Activated CD4-positive, alpha-beta T cell treated with anti-CD3 and anti-CD28 coated beads for 36 hours (primary cell): ENCODE results near the gene GRK1. TPM values are rescaled to one million over a fixed set of nuclear protein-coding genes. Genes with fewer than 3 reads are reported as not detected.

Source experiments
- ATAC-seq: fragments of 200-7000 bp; cut with Tn5 transposase; one replicate; pipeline ENCODE4 v1.10.0; 2021; ENCODE audit warnings: mild to moderate bottlenecking, moderate library complexity
- CTCF ChIA-PET: fragments of 350-600 bp; sonication (Branson Sonifier 250); formaldehyde crosslinking; loops from one replicate; lab custom pipeline; 2021; ENCODE audit warnings: antibody characterized with exemption; lab: Charles Lee
- POLR2A ChIA-PET: fragments of 350-600 bp; sonication (Branson Sonifier 250); formaldehyde crosslinking; loops from one replicate; lab custom pipeline; 2021; ENCODE audit warnings: antibody characterized with exemption, inconsistent platforms; lab: Charles Lee
- DNase-seq: peaks from one replicate; pipeline ENCODE4 v3.0.0-alpha.2; 2020
- H3K27ac Mint-ChIP-seq: one replicate; pipeline ENCODE4 v1.8.0; 2021; ENCODE audit warnings: mixed read lengths
- H3K27me3 Mint-ChIP-seq: one replicate; pipeline ENCODE4 v1.8.0; 2021; ENCODE audit warnings: mixed read lengths
- H3K36me3 Mint-ChIP-seq: one replicate; pipeline ENCODE4 v1.8.0; 2021; ENCODE audit warnings: low read depth, mixed read lengths
- H3K4me1 Mint-ChIP-seq: one replicate; pipeline ENCODE4 v1.8.0; 2021; ENCODE audit warnings: mixed read lengths
- H3K4me3 Mint-ChIP-seq: one replicate; pipeline ENCODE4 v1.8.0; 2021; ENCODE audit warnings: mild to moderate bottlenecking, moderate library complexity, mixed read lengths
- H3K9me3 Mint-ChIP-seq: one replicate; pipeline ENCODE4 v1.8.0; 2021; ENCODE audit warnings: low read depth, mixed read lengths
- intact Hi-C, 2 experiments: fragments of 100-400 bp; cut with DNase I in 1 of 2; cut with micrococcal nuclease in 1 of 2; formaldehyde crosslinking; loops; one replicate each; pipeline versions ENCODE4 v1.14.2 to v1.15.1; 2022 to 2024; cut with DNase I, micrococcal nuclease
- total RNA-seq, 2 experiments: library from RNA; stranded (reverse); gene quantifications; one replicate each; pipeline ENCODE4 v1.2.3, GENCODE V29; 2021

Gene GRK1
- total RNA-seq, 2 experiments from 2014 or later, result 0.16 to 0.21 TPM

GRCh38 chr13:113634279-113635047 is 32.6 kb upstream of the GRK1 start:
- Mint-ChIP-seq H3K9me3 (no peaks in the 10 kb centered on the region), H3K27ac (peak overlapping the region; percentile 69), H3K4me3 (no peak overlapping the region), H3K36me3 (peaks cover 78% of the 10 kb centered on the region), H3K4me1 (peaks cover 25% of the 10 kb centered on the region), H3K27me3 (no peaks in the 10 kb centered on the region)
- DNase-seq, result no peak
- ChIA-PET POLR2A (no interaction called here), CTCF (no interaction called here)
- ATAC-seq, result no peak
- intact Hi-C loops, result loop anchor here in 1 of 2 experiments (5.0 kb wide), 1 partner anchor 47 kb away; no protein-coding TSS in a partner anchor

GRCh38 chr13:113635048-113635420 is 32.0 kb upstream of the GRK1 start:
- no peak for DNase-seq
- Mint-ChIP-seq H3K27ac (no peak overlapping the region), H3K27me3 (no peaks in the 10 kb centered on the region), H3K9me3 (no peaks in the 10 kb centered on the region), H3K36me3 (peaks cover 77% of the 10 kb centered on the region), H3K4me1 (peaks cover 24% of the 10 kb centered on the region), H3K4me3 (no peak overlapping the region)
- ATAC-seq, result no peak
- intact Hi-C loops, result loop anchor here in 1 of 2 experiments (5.0 kb wide), 1 partner anchor 48 kb away; no protein-coding TSS in a partner anchor
- POLR2A ChIA-PET, result no interaction called here
- CTCF ChIA-PET, result no interaction called here

- ATAC-seq (no peak), DNase-seq (no peak)
- intact Hi-C loops, result loop anchor here in 1 of 2 experiments (5.0 kb wide), 1 partner anchor 48 kb away; no protein-coding TSS in a partner anchor
- no peak overlapping the region for H3K27ac Mint-ChIP-seq
- peaks cover 24% of the 10 kb centered on the region for H3K4me1 Mint-ChIP-seq
- no peaks in the 10 kb centered on the region for H3K27me3 Mint-ChIP-seq
- CTCF ChIA-PET, result no interaction called here
- peaks cover 80% of the 10 kb centered on the region for H3K36me3 Mint-ChIP-seq
- H3K4me3 Mint-ChIP-seq, result no peak overlapping the region
- no peaks in the 10 kb centered on the region for H3K9me3 Mint-ChIP-seq
- POLR2A ChIA-PET, result no interaction called here
Observed at GRCh38 chr13:113635709-113636108, 31.3 kb upstream of the GRK1 start.

GRCh38 chr13:113636266-113636963 is 30.6 kb upstream of the GRK1 start:
- intact Hi-C loops, result loop anchor here in 1 of 2 experiments (5.0 kb wide), 1 partner anchor 49 kb away; no protein-coding TSS in a partner anchor
- POLR2A ChIA-PET, result no interaction called here
- ATAC-seq (no peak), DNase-seq (no peak)
- Mint-ChIP-seq H3K4me3 (no peak overlapping the region), H3K36me3 (peaks cover 78% of the 10 kb centered on the region), H3K27me3 (no peaks in the 10 kb centered on the region), H3K27ac (no peak overlapping the region), H3K4me1 (peaks cover 24% of the 10 kb centered on the region), H3K9me3 (no peaks in the 10 kb centered on the region)
- CTCF ChIA-PET, result no interaction called here

GRCh38 chr13:113637262-113638160 is 29.5 kb upstream of the GRK1 start:
- intact Hi-C loops, result loop anchor here in 1 of 2 experiments (5.0 kb wide), 1 partner anchor 50 kb away; no protein-coding TSS in a partner anchor
- H3K36me3 Mint-ChIP-seq, result peaks cover 82% of the 10 kb centered on the region
- no peak overlapping the region for H3K4me3 Mint-ChIP-seq
- no peaks in the 10 kb centered on the region for H3K9me3 Mint-ChIP-seq
- H3K27ac Mint-ChIP-seq, result no peak overlapping the region
- ATAC-seq (no peak), DNase-seq (no peak)
- peaks cover 24% of the 10 kb centered on the region for H3K4me1 Mint-ChIP-seq
- CTCF ChIA-PET, result interaction anchor here (0.5 kb wide), 1 partner anchor 108 kb away, joined by 3 read pairs; no protein-coding TSS in a partner anchor
- POLR2A ChIA-PET, result interaction anchor here (0.6 kb wide), 1 partner anchor 703 kb away, joined by 3 read pairs; no protein-coding TSS in a partner anchor
- H3K27me3 Mint-ChIP-seq, result no peaks in the 10 kb centered on the region

- Mint-ChIP-seq H3K4me1 (peaks cover 17% of the 10 kb centered on the region), H3K4me3 (no peak overlapping the region), H3K27ac (no peak overlapping the region), H3K27me3 (no peaks in the 10 kb centered on the region), H3K36me3 (peaks cover 78% of the 10 kb centered on the region), H3K9me3 (no peaks in the 10 kb centered on the region)
- ChIA-PET POLR2A (no interaction called here), CTCF (interaction anchor here (0.5 kb wide), 1 partner anchor 109 kb away, joined by 3 read pairs; no protein-coding TSS in a partner anchor)
- intact Hi-C loops, result loop anchor here in 1 of 2 experiments (5.0 kb wide), 1 partner anchor 51 kb away; no protein-coding TSS in a partner anchor
- ATAC-seq (no peak), DNase-seq (peak; percentile 1)
Observed at GRCh38 chr13:113638173-113638746, 28.8 kb upstream of the GRK1 start.

GRCh38 chr13:113638806-113639205 is 28.2 kb upstream of the GRK1 start:
- DNase-seq, result no peak
- no peaks in the 10 kb centered on the region for H3K9me3 Mint-ChIP-seq
- H3K4me1 Mint-ChIP-seq, result peaks cover 12% of the 10 kb centered on the region
- POLR2A ChIA-PET, result no interaction called here
- no peak overlapping the region for H3K27ac Mint-ChIP-seq
- no peaks in the 10 kb centered on the region for H3K27me3 Mint-ChIP-seq
- H3K36me3 Mint-ChIP-seq, result peaks cover 73% of the 10 kb centered on the region
- H3K4me3 Mint-ChIP-seq, result no peak overlapping the region
- CTCF ChIA-PET, result no interaction called here
- intact Hi-C loops, result loop anchor here in 1 of 2 experiments (5.0 kb wide), 1 partner anchor 52 kb away; no protein-coding TSS in a partner anchor
- no peak for ATAC-seq

GRCh38 chr13:113639616-113640262 is 27.3 kb upstream of the GRK1 start:
- ATAC-seq (no peak), DNase-seq (no peak)
- no peaks in the 10 kb centered on the region for H3K27me3 Mint-ChIP-seq
- no peaks in the 10 kb centered on the region for H3K9me3 Mint-ChIP-seq
- no peak overlapping the region for H3K27ac Mint-ChIP-seq
- ChIA-PET CTCF (no interaction called here), POLR2A (no interaction called here)
- peaks cover 3% of the 10 kb centered on the region for H3K4me1 Mint-ChIP-seq
- intact Hi-C loops, result loop anchor here in 1 of 2 experiments (5.0 kb wide), 1 partner anchor 52 kb away; no protein-coding TSS in a partner anchor
- no peak overlapping the region for H3K4me3 Mint-ChIP-seq
- peaks cover 63% of the 10 kb centered on the region for H3K36me3 Mint-ChIP-seq

GRCh38 chr13:113641426-113641825 is 25.6 kb upstream of the GRK1 start:
- H3K27me3 Mint-ChIP-seq, result no peaks in the 10 kb centered on the region
- H3K27ac Mint-ChIP-seq, result no peak overlapping the region
- H3K4me3 Mint-ChIP-seq, result no peak overlapping the region
- ATAC-seq (no peak), DNase-seq (no peak)
- no peaks in the 10 kb centered on the region for H3K9me3 Mint-ChIP-seq
- peaks cover 10% of the 10 kb centered on the region for H3K4me1 Mint-ChIP-seq
- H3K36me3 Mint-ChIP-seq, result peaks cover 51% of the 10 kb centered on the region
- CTCF ChIA-PET, result no interaction called here
- intact Hi-C loops, result no loop called here
- POLR2A ChIA-PET, result no interaction called here

GRCh38 chr13:113642563-113642962 is 24.5 kb upstream of the GRK1 start:
- intact Hi-C loops, result no loop called here
- Mint-ChIP-seq H3K27me3 (no peaks in the 10 kb centered on the region), H3K4me3 (no peak overlapping the region), H3K36me3 (peaks cover 39% of the 10 kb centered on the region), H3K27ac (no peak overlapping the region), H3K9me3 (no peaks in the 10 kb centered on the region), H3K4me1 (peaks cover 19% of the 10 kb centered on the region)
- no peak for ATAC-seq
- no peak for DNase-seq
- CTCF ChIA-PET, result interaction anchor here (1.1 kb wide), 1 partner anchor 86 kb away, joined by 4 read pairs; no protein-coding TSS in a partner anchor
- POLR2A ChIA-PET, result no interaction called here
